ENCODE data around the gene AIFM2.

DNA sequence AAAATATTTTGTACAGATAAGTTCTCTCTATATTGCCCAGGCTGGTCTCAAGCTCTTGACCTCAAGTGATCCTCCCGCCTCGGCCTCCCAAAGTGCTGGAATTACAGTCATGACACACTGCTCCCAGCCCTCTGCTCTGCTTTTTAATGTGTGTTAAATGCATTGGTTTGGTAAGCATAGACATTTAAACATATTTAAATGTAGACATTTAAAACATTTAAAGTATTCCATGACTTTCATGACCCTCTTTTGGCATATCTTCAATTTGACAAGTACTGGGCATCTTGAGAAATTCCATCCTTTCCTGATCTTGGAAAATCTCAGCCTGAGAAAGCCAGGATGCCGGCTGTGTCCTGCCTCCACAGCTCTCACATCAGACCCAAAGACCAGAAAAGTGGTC is 42.9 kb upstream of the AIFM2 start:
- TF ChIP-seq EZH2 (IDR thresholded peaks at IDR 0.05; ENCODE audit: insufficient read depth, poor library complexity, severe bottlenecking) (no peak), EZH2phosphoT487 (IDR thresholded peaks at IDR 0.05; ENCODE audit: insufficient read depth, low read depth) (no peak)

Measured in GM23248 (cell line).